ENCODE measurements around the gene UMPS. TPM values are rescaled to one million over a fixed set of nuclear protein-coding genes. Genes with fewer than 3 reads are reported as not detected.
A peak's percentile ranks its signal among the peaks of the same experiment; 100 is the strongest.
"Not testable (repeated sequence)": the region's sequence is repeated elsewhere in the genome, so short reads cannot be mapped to it uniquely, and the experiment has no call there.

UMPS gene
- total RNA-seq, 1 donor from 2014 or later, result 47.6 TPM

GRCh38 chr3:124781476-124782376, 51.5 kb downstream of the UMPS start:
- Histone ChIP-seq H3K79me2 (ENCODE audit: low read depth) (no peaks in the 10 kb centered on the region), H3K9me3 (ENCODE audit: low read depth) (no peaks in the 10 kb centered on the region), H4K20me1 (ENCODE audit: low read depth) (peaks cover 9% of the 10 kb centered on the region), H3K36me3 (no peaks in the 10 kb centered on the region), H3F3A (ENCODE audit: low read depth) (no peaks in the 10 kb centered on the region), H3K27me3 (no peaks in the 10 kb centered on the region), H2AFZ (replicated peaks) (no peak overlapping the region), H3K4me3 (no peak overlapping the region), H3K27ac (no peak overlapping the region), H3K4me1 (peaks cover 17% of the 10 kb centered on the region), H3K4me2 (no peak overlapping the region), H3K9ac (no peak overlapping the region)
- Mint-ChIP-seq H3K36me3 (peaks cover 4% of the 10 kb centered on the region), H3K27ac (peak overlapping the region; percentile 21), H3K27me3 (ENCODE audit: insufficient read depth, low read depth) (peaks cover 2% of the 10 kb centered on the region), H3K4me3 (no peak overlapping the region), H3K9me3 (no peaks in the 10 kb centered on the region), H3K4me1 (peaks cover 14% of the 10 kb centered on the region)
- TF ChIP-seq EZH2phosphoT487 (IDR thresholded peaks at IDR 0.05) (no peak), EZH2 (IDR thresholded peaks at IDR 0.05) (no peak), CTCF (IDR thresholded peaks at IDR 0.05) (no peak)
- DNase-seq (ENCODE audit: low spot score), result no peak

GRCh38 chr3:124782377-124782712, 52.1 kb downstream of the UMPS start:
- H3K36me3 ChIP-seq, result not testable (repeated sequence)

GRCh38 chr3:124783696-124784095, 53.4 kb downstream of the UMPS start:
- no peaks in the 10 kb centered on the region for H3K27me3 ChIP-seq
- peaks cover 2% of the 10 kb centered on the region for H3K36me3 Mint-ChIP-seq
- peaks cover 10% of the 10 kb centered on the region for H4K20me1 ChIP-seq (ENCODE audit: low read depth)
- H3K27ac Mint-ChIP-seq, result no peak overlapping the region
- H3K9me3 Mint-ChIP-seq, result no peaks in the 10 kb centered on the region
- no peaks in the 10 kb centered on the region for H3K79me2 ChIP-seq (ENCODE audit: low read depth)
- H3K4me1 Mint-ChIP-seq, result peaks cover 14% of the 10 kb centered on the region
- no peak overlapping the region for H3K9ac ChIP-seq
- H3K36me3 ChIP-seq, result no peaks in the 10 kb centered on the region
- H3K9me3 ChIP-seq (ENCODE audit: low read depth), result no peaks in the 10 kb centered on the region
- peak overlapping the region; percentile 16 for H3K4me2 ChIP-seq
- no peak overlapping the region for H3K4me3 Mint-ChIP-seq
- H2AFZ ChIP-seq (replicated peaks), result no peak overlapping the region
- H3K27me3 Mint-ChIP-seq (ENCODE audit: insufficient read depth, low read depth), result peaks cover 2% of the 10 kb centered on the region
- H3K27ac ChIP-seq, result peak overlapping the region; percentile 7
- TF ChIP-seq CTCF (IDR thresholded peaks at IDR 0.05), result no peak
- no peak for TF ChIP-seq EZH2phosphoT487 (IDR thresholded peaks at IDR 0.05)
- TF ChIP-seq EZH2 (IDR thresholded peaks at IDR 0.05), result no peak
- no peak overlapping the region for H3K4me3 ChIP-seq
- peaks cover 2% of the 10 kb centered on the region for H3F3A ChIP-seq (ENCODE audit: low read depth)
- H3K4me1 ChIP-seq, result peaks cover 17% of the 10 kb centered on the region
- DNase-seq (ENCODE audit: low spot score), result peak; percentile 20

More at GRCh38 chr3:124782377-124782712, 52.1 kb downstream of the UMPS start:
- H3K27me3 Mint-ChIP-seq (ENCODE audit: insufficient read depth, low read depth); H4K20me1 ChIP-seq (ENCODE audit: low read depth); H2AFZ ChIP-seq (replicated peaks); H3K9ac ChIP-seq; H3K79me2 ChIP-seq (ENCODE audit: low read depth); H3K36me3 Mint-ChIP-seq; H3K4me3 ChIP-seq; H3K4me2 ChIP-seq; H3K27me3 ChIP-seq; H3F3A ChIP-seq (ENCODE audit: low read depth); H3K9me3 ChIP-seq (ENCODE audit: low read depth); DNase-seq (ENCODE audit: low spot score); H3K9me3 Mint-ChIP-seq; H3K4me3 Mint-ChIP-seq; H3K27ac ChIP-seq; H3K27ac Mint-ChIP-seq: not testable (repeated sequence)
- peaks cover 14% of the 10 kb centered on the region for H3K4me1 Mint-ChIP-seq
- peaks cover 17% of the 10 kb centered on the region for H3K4me1 ChIP-seq
